HUES48 (cell line): ENCODE measurements around the gene SP140.

Experiments used
- H3K27ac ChIP-seq: one replicate; pipeline ENCODE4 v1.7.0; 2013; ENCODE audit warnings: low read depth, low read length, inconsistent platforms
- H3K27me3 ChIP-seq: 2 replicates; pipeline ENCODE4 v1.6.1; 2013; ENCODE audit warnings: mild to moderate bottlenecking, low read length; ENCODE audit not compliant: control insufficient read depth, insufficient read depth
- H3K36me3 ChIP-seq: 2 replicates; pipeline ENCODE4 v1.6.1; 2013; ENCODE audit warnings: low read length; ENCODE audit not compliant: control insufficient read depth, insufficient read depth
- H3K4me1 ChIP-seq: 2 replicates; pipeline ENCODE4 v1.6.1; 2013; ENCODE audit warnings: mild to moderate bottlenecking, low read length; ENCODE audit not compliant: control insufficient read depth, insufficient read depth
- H3K4me3 ChIP-seq: 2 replicates; pipeline ENCODE4 v1.5.1; 2013; ENCODE audit warnings: mild to moderate bottlenecking, low read depth, low read length
- H3K9ac ChIP-seq: 2 replicates; pipeline ENCODE4 v1.6.1; 2013; ENCODE audit warnings: mild to moderate bottlenecking, low read depth, low read length, moderate library complexity
- H3K9me3 ChIP-seq: 2 replicates; pipeline ENCODE4 v1.6.1; 2013; ENCODE audit warnings: low read length; ENCODE audit not compliant: control insufficient read depth, insufficient read depth

SP140 gene

DNA sequence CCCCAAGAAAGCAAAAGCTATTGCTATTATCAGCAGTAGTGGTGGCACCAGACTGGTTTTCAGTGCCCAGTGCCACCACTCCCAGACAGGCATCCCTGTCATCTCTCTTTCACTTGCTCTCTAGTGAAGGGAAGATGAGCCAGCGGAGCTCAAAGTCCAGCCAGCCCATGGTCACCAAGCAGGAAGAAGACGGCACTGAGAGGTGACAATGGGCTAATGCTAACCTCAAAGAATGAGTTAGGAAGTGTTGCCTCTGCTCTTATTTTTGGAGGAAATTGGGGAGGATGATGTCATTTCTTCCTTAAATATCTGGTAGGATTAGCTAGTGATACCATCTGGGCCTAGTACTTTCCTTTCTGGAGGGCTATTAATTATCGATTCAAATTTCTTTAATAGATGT, 1.7 kb downstream of the SP140 start:
- no peaks in the 10 kb centered on the region for H3K27me3 ChIP-seq
- H3K27ac ChIP-seq, result no peak overlapping the region

DNA sequence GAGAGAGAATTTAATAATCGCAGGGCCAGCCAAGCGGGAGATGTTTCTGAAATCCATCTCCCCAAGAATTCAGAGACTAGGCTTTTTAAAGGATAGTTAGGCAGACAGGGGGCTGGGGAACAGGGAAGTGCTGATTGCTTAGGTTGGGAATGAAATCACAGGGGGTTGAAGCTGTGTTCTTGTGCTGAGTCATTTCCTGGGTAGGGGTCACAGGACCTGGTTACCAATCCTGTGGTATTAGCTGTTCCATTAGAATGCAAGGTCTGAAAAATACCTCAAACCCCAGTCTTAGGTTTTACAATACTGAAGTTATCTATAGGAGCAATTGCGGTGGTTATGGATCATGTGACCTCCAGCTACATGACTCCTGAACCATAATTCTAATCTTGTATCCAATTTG, 4.6 kb downstream of the SP140 start:
- Histone ChIP-seq H3K9ac (no peak overlapping the region; the same call in 1 of the 2 replicates), H3K27ac (peak overlapping the region; percentile 82), H3K4me3 (no peak overlapping the region)

More for the DNA sequence above, 1.7 kb downstream of the SP140 start:
- H3K4me3 ChIP-seq, result no peak overlapping the region
- H3K4me1 ChIP-seq, result peaks cover 9% of the 10 kb centered on the region
- no peak overlapping the region for H3K9ac ChIP-seq
- no peaks in the 10 kb centered on the region for H3K36me3 ChIP-seq
- H3K9me3 ChIP-seq, result no peaks in the 10 kb centered on the region

DNA sequence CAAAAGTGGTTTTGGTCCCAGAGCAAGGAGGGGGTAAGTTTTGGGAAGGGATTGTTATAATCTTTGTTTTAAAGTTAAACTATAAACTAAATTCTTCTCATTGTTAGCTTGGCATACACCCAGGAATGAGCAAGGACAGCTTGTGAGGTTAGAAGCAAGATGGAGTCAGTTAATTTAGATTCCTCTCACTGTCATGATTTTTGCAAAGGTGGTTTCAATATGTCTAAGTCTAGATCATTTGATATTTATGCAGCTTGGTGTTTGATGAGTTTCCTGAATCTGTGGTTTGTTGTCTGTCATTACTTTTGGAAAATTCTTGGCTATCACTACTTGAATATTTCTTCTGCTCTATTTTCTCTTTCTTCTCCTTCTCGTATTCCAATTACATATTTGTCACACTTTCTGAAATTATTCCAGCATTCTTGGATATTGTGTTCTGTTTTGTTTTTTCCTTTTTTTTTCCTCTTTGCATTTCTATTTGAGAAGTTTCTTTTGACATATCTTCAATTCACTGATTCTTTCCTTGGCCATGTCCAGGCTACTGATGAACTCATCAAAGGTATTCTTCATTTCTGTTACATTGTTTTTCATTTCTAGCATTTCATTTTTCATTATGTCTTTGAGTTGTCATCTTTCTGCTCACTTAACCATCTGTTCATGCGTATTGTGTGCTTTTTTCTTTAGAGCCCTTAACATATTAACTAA, 5.1 kb downstream of the SP140 start:
- Histone ChIP-seq H3K36me3 (no peaks in the 10 kb centered on the region), H3K27ac (peak overlapping the region; percentile 66)

More for the DNA sequence above, 4.6 kb downstream of the SP140 start:
- Histone ChIP-seq H3K9me3 (no peaks in the 10 kb centered on the region), H3K27me3 (no peaks in the 10 kb centered on the region), H3K4me1 (peaks cover 9% of the 10 kb centered on the region), H3K36me3 (no peaks in the 10 kb centered on the region)

DNA sequence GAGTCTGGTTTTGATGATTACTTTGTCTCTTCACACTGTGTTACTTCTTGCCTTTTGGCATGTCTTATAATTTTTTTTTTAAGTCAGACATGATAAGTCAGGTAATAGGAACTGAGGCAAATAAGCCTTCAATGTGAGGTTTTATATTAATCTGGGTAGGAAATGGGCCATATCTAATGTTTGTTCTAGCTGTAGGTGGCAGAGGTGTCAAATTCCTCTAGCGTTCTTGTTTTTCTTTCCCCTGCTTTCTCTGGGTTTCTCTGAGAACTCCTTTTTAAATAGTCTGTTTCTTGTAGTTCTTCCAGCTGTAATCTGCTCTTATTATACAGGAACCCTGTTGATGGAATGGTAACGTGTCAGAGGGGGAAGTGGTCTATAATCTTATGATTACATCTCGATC, 5.7 kb downstream of the SP140 start:
- H3K27ac ChIP-seq, result no peak overlapping the region
- peaks cover 9% of the 10 kb centered on the region for H3K4me1 ChIP-seq
- H3K9me3 ChIP-seq, result no peaks in the 10 kb centered on the region
- H3K27me3 ChIP-seq, result no peaks in the 10 kb centered on the region
- no peak overlapping the region for H3K9ac ChIP-seq
- no peak overlapping the region for H3K4me3 ChIP-seq
- no peaks in the 10 kb centered on the region for H3K36me3 ChIP-seq

More for the DNA sequence above, 5.1 kb downstream of the SP140 start:
- Histone ChIP-seq H3K9ac (no peak overlapping the region), H3K4me1 (peaks cover 9% of the 10 kb centered on the region), H3K27me3 (no peaks in the 10 kb centered on the region), H3K4me3 (no peak overlapping the region), H3K9me3 (no peaks in the 10 kb centered on the region)

DNA sequence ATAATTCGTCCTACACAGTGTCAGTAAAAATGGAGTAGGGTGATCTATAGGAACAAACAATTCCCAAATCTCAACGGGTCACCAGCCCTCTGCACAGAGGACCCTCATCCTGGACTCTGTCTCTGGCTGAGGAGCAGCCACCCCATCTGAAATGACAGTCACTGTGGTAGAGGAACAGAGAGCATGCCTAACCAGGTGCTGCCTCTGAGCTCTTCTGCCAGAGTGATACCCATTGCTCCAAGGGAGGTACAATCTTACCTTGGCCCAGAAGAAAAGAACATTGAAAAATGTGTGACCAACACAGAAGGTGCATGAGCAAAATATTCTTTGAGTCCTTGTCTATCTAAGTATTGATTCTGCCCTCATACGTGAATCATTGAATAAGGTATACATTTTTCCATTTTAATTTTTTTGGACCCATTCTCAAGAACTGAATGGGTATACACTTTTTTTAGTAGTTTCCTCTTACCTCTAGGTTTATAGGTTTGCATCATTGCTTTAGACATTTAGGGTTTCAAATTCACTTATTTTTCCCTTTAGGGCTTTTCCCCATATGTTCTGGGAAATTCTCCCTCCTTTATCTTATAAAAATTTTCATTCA, 8.7 kb downstream of the SP140 start:
- H3K27ac ChIP-seq, result no peak overlapping the region

DNA sequence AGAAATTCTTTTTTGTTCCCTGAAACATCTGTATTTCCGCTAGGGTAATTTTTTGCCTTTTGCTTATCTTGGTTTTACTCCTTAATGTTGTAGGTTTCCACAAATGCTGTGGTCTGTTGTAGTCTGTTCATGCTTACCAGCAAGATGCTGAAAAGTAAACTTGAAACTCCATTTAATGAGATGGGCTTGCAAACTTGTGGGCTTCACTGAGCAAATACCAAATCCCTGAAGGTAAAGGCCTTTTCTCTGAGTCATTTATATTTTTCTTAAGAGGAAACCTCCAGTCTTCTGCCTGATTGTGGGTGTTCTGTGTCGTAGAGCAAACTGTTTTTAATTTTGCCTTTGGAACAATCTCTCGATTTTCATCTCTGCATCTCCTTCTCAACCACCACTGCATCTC, 9.3 kb downstream of the SP140 start:
- Histone ChIP-seq H3K27ac (no peak overlapping the region), H3K36me3 (no peaks in the 10 kb centered on the region), H3K9me3 (no peaks in the 10 kb centered on the region)

More for the DNA sequence above, 8.7 kb downstream of the SP140 start:
- no peak overlapping the region for H3K4me3 ChIP-seq
- no peak overlapping the region for H3K9ac ChIP-seq
- no peaks in the 10 kb centered on the region for H3K27me3 ChIP-seq
- H3K4me1 ChIP-seq, result peaks cover 9% of the 10 kb centered on the region
- no peaks in the 10 kb centered on the region for H3K36me3 ChIP-seq
- no peaks in the 10 kb centered on the region for H3K9me3 ChIP-seq

DNA sequence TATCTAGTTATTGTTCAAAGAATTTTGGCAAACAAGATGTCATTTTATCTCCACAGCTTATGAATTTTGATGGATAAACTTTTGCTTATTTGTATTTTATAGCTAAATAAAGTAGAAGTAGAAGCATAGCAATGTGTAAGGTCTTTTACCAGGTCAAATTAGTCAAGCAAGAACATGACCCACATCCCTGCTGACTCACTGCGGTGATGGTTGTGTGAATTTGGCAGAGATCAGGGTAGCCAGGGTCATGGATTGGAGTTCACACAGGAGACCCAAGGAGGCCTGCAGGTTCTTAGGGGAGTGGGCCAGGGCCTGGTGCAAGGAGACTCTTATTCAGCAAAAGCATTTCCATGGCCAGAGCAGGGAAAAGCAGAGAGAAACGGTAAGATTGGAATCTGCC, 18.7 kb downstream of the SP140 start:
- Histone ChIP-seq H3K27me3 (no peaks in the 10 kb centered on the region), H3K4me1 (no peaks in the 10 kb centered on the region)

More for the DNA sequence above, 9.3 kb downstream of the SP140 start:
- Histone ChIP-seq H3K9ac (no peak overlapping the region), H3K4me3 (no peak overlapping the region), H3K27me3 (no peaks in the 10 kb centered on the region), H3K4me1 (peaks cover 6% of the 10 kb centered on the region)

DNA sequence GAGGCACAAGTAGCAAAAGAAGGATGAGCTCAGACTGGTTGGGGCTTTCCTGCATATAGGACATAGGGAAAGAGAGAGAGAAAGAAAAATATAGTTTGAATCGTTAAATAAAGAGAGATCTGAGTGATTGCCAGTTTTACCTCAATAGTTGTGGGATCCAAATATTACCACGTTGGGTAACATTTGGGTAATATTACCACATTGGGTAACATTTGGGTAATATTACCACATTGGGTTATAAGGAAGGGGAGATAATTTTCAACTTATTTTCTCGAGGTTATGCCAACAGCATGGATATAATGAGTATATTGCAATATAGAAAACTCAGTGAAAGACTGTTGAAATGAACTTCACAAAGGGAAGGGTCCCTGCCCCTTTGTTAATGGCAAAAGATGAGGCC, 20.7 kb downstream of the SP140 start:
- Histone ChIP-seq H3K9me3 (no peaks in the 10 kb centered on the region), H3K9ac (no peak overlapping the region), H3K4me1 (no peaks in the 10 kb centered on the region), H3K36me3 (no peaks in the 10 kb centered on the region), H3K27ac (no peak overlapping the region), H3K4me3 (no peak overlapping the region), H3K27me3 (no peaks in the 10 kb centered on the region)

More for the DNA sequence above, 18.7 kb downstream of the SP140 start:
- no peaks in the 10 kb centered on the region for H3K9me3 ChIP-seq
- no peaks in the 10 kb centered on the region for H3K36me3 ChIP-seq
- H3K4me3 ChIP-seq, result no peak overlapping the region
- no peak overlapping the region for H3K27ac ChIP-seq
- H3K9ac ChIP-seq, result no peak overlapping the region

DNA sequence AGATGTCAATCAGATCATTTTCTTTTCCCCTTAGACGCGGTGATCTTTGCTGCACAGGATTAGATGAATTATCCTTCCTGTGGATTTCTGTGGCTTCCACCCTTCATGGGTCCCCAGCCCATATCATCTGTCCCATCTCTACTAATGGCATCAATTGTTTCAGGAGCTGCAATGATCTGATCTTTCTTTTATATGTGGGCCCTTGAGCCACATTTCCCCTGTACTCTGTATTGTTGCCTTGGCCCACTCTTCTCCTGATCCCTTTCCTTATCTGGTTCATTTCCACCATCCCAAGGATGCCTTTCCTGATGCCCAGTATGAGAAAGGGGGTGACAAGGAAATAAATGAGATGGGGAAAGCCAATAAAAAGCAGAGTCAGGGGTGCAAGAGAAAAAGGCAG, 24.7 kb downstream of the SP140 start:
- no peaks in the 10 kb centered on the region for H3K36me3 ChIP-seq
- no peaks in the 10 kb centered on the region for H3K27me3 ChIP-seq
- no peaks in the 10 kb centered on the region for H3K9me3 ChIP-seq
- H3K4me3 ChIP-seq, result no peak overlapping the region
- H3K27ac ChIP-seq, result no peak overlapping the region
- H3K9ac ChIP-seq, result no peak overlapping the region
- H3K4me1 ChIP-seq, result no peaks in the 10 kb centered on the region

DNA sequence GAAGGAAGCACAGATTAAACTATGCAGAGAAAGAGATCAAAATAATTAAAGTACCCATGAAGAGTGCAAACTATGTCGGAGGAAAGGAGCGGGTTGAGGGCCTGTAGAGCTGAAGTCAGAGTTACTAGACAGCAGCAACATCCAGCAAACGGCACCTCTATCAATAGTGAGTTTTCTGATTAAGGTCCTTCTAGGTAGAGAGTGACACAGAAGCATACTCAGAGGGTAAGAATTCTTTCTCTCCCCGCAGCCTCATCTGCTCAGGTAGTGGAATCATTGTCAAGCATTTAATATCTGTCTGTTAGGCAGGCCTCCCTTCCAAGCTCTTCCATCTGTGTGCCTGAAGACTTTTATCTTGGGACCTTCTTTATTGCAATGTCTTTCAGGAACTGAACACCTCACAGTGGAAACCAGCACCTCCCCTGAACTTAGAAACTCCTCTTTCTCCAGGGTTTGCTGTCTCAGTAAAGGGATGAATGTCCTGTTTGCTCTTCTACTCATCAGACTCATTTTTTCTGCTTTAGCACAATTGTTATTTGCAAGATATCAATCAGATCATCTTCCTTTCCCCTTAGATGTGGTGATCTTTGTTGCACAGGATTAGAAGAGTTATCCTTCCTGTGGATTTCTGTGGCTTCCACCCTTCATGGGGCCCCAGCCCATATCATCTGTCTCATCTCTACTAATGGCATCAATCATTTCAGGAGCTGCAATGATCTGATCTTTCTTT, 28.8 kb downstream of the SP140 start:
- H3K9ac ChIP-seq, result no peak overlapping the region
- no peaks in the 10 kb centered on the region for H3K27me3 ChIP-seq
- H3K4me3 ChIP-seq, result no peak overlapping the region
- no peaks in the 10 kb centered on the region for H3K4me1 ChIP-seq
- no peak overlapping the region for H3K27ac ChIP-seq
- no peaks in the 10 kb centered on the region for H3K36me3 ChIP-seq
- H3K9me3 ChIP-seq, result no peaks in the 10 kb centered on the region

DNA sequence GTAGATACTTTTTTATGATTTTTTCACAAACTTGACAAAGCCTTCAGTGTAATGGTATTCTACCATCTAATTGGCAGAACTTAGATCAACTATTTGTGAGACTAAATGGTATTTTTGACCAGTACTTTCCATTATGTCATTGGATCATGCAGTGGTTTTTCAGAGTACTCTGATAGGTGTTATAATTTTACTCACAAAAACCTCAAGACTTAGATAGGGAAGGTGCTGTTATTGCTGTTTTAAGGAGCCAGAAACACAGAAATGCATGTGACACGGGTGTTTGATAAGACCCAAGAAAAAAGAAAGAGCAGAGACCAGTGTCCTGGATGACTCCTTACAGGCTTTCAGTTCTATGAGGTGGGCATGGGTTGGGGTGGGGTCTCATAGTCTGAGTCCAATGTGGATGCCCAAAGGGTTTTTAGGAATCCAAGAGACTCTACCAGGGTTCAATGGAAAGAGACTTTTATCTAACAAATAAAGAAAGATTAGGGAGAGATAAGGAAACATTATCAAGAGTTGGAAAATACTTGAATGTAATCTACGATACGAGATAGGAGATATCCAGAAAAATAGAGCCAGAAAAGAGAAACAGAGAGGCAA, 31.3 kb downstream of the SP140 start:
- H3K36me3 ChIP-seq, result no peaks in the 10 kb centered on the region
- no peak overlapping the region for H3K9ac ChIP-seq
- H3K4me1 ChIP-seq, result no peaks in the 10 kb centered on the region
- no peak overlapping the region for H3K27ac ChIP-seq
- H3K9me3 ChIP-seq, result no peaks in the 10 kb centered on the region
- no peak overlapping the region for H3K4me3 ChIP-seq
- no peaks in the 10 kb centered on the region for H3K27me3 ChIP-seq
